ENCODE measurements around the gene GRIK3. TPM values are rescaled to one million over a fixed set of nuclear protein-coding genes. Genes with fewer than 3 reads are reported as not detected.

The GRIK3 gene
- total and polyA plus RNA-seq, 4 donors = 0.03 to 0.08 (median 0.05) TPM; not detected in 1

GRCh38 chr1:36776256-36776655 lies 258.1 kb downstream of the GRIK3 start:
- Histone ChIP-seq H3K9ac (ENCODE audit: low read depth in 1 of 2, low read length in 2 of 2) (no peak overlapping the region), H3K4me3 (ENCODE audit: low read depth in 1 of 3, low read length in 3 of 3) (no peak overlapping the region), H3K9me3 (ENCODE audit: control insufficient read depth in 4 of 4, low read length in 3 of 4) (no peaks in the 10 kb centered on the region), H3K36me3 (ENCODE audit: control insufficient read depth in 4 of 4, insufficient read depth in 3 of 4, low read depth in 1 of 4, low read length in 3 of 4) (no peaks in the 10 kb centered on the region), H3K4me1 (ENCODE audit: control insufficient read depth in 4 of 4, insufficient read depth in 4 of 4, low read length in 3 of 4) (no peaks in the 10 kb centered on the region), H3K27ac (ENCODE audit: low read depth in 1 of 2, low read length in 2 of 2) (no peak overlapping the region), H3K27me3 (ENCODE audit: control insufficient read depth in 4 of 4, insufficient read depth in 4 of 4, low read length in 3 of 4) (peaks cover 0 to 9% (median under 1%) of the 10 kb centered on the region in 4 donors)
- no peak for TF ChIP-seq RXRA (IDR thresholded peaks at IDR 0.05)
- TF ChIP-seq CTCF (IDR thresholded peaks at IDR 0.05; ENCODE audit: low read depth, low read length, missing input control) = no peak
- TF ChIP-seq TAF1 (conservative IDR thresholded peaks at IDR 0.05) = no peak
- no peak for TF ChIP-seq HNF4G (IDR thresholded peaks at IDR 0.05)
- TF ChIP-seq SP1 (IDR thresholded peaks at IDR 0.05) = no peak
- no peak for TF ChIP-seq ZBTB33 (IDR thresholded peaks at IDR 0.05)
- TF ChIP-seq NR2F2 (IDR thresholded peaks at IDR 0.05) = no peak
- no peak for TF ChIP-seq RAD21 (IDR thresholded peaks at IDR 0.05)
- TF ChIP-seq REST (IDR thresholded peaks at IDR 0.05) = no peak
- no peak for TF ChIP-seq JUND (IDR thresholded peaks at IDR 0.05)
- no peak for TF ChIP-seq YY1 (IDR thresholded peaks at IDR 0.05)
- TF ChIP-seq MAX (IDR thresholded peaks at IDR 0.05) = no peak
- TF ChIP-seq EGR1 (IDR thresholded peaks at IDR 0.05; ENCODE audit: low read depth in 2 of 2) = no peak
- TF ChIP-seq HNF4A (conservative IDR thresholded peaks at IDR 0.05) = no peak
- TF ChIP-seq GABPA (IDR thresholded peaks at IDR 0.05 in 1 of 2, conservative IDR thresholded peaks at IDR 0.05 in 1 of 2) = no peak
- no peak for TF ChIP-seq ATF3 (IDR thresholded peaks at IDR 0.05)
- no peak for TF ChIP-seq FOXA2 (IDR thresholded peaks at IDR 0.05)
- TF ChIP-seq FOXA1 (IDR thresholded peaks at IDR 0.05) = no peak
- DNase-seq (ENCODE audit: low spot score) = no peak
- 27% methylated on average over 3 of the region's 3 CpGs for WGBS

Measured in liver (tissue), 9 donors.